HEK293T (cell line): ENCODE data around the gene PITX2.

Experiments
- BHLHE40 ChIP-seq: fragments of 450-650 bp; IDR thresholded peaks from 2 replicates; pipeline ENCODE4 v1.6.1; 2016; ENCODE audit warnings: mild to moderate bottlenecking, moderate library complexity, borderline replicate concordance
- FOXA1 ChIP-seq: fragments of 450-650 bp; IDR thresholded peaks from 2 replicates; pipeline ENCODE4 v1.6.1; 2016; ENCODE audit warnings: mild to moderate bottlenecking
- FOXK2 ChIP-seq: fragments of 450-650 bp; IDR thresholded peaks from 2 replicates; pipeline ENCODE4 v1.6.1; 2016; ENCODE audit warnings: mild to moderate bottlenecking
- FOXM1 ChIP-seq: fragments of 450-650 bp; IDR thresholded peaks from 2 replicates; pipeline ENCODE4 v1.6.1; 2017; ENCODE audit warnings: mild to moderate bottlenecking, borderline replicate concordance
- TARDBP ChIP-seq: fragments of 450-650 bp; IDR thresholded peaks from 2 replicates; pipeline ENCODE4 v1.6.1; 2016

DNA sequence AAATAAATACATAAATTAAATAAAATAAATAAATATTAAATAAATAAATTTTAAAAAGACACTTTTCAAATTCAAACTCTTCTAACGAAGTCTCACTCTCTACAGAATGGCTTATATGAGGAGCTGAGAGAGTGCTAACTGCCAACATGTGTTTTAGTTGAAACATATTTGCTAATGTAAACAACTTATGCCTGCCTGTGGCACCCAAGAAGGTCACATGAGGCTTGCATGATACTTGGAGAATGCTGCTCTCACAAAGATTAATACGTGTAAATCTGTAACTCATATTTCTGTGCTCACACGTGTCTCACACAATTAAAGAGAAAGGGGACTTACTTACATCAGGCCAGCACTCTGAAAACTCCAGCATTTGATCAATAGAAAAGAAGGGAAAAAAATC is 43.2 kb upstream of the PITX2 start:
- no peak for TF ChIP-seq FOXA1
- no peak for TF ChIP-seq FOXM1
- no peak for TF ChIP-seq TARDBP
- TF ChIP-seq FOXK2 = no peak
- TF ChIP-seq BHLHE40 = no peak
